GM18511 (cell line): ENCODE results near the gene SPIB.
"Not testable (repeated sequence)": the region's sequence is repeated elsewhere in the genome, so short reads cannot be mapped to it uniquely, and the experiment has no call there.

Source experiments
- ATAC-seq: cut with Tn5 transposase; IDR thresholded peaks from one replicate; pipeline ENCODE4 v1.9.1; 2021; ENCODE audit warnings: mild to moderate bottlenecking, moderate library complexity; ENCODE audit not compliant: unreplicated experiment

SPIB gene

GRCh38 chr19:50465000-50465399 is 46.3 kb downstream of the SPIB start:
- no peak for ATAC-seq

- no peak for ATAC-seq
These were observed 47.4 kb downstream of the SPIB start for GRCh38 chr19:50465986-50466705.

- no peak for ATAC-seq
These were observed 47.9 kb downstream of the SPIB start for GRCh38 chr19:50466706-50467039.

GRCh38 chr19:50467566-50467965 is 48.8 kb downstream of the SPIB start:
- no peak for ATAC-seq

GRCh38 chr19:50468818-50469217 is 50.1 kb downstream of the SPIB start:
- no peak for ATAC-seq

GRCh38 chr19:50473336-50473735 is 54.6 kb downstream of the SPIB start:
- not testable (repeated sequence) for ATAC-seq

- no peak for ATAC-seq
These were observed 56.4 kb downstream of the SPIB start for GRCh38 chr19:50475101-50475568.

GRCh38 chr19:50475736-50476223 is 57.0 kb downstream of the SPIB start:
- peak; percentile 6 for ATAC-seq

GRCh38 chr19:50476224-50476906 is 57.6 kb downstream of the SPIB start, which contains the start of the genes EMC10 and GARIN5A:
Gene EMC10 (plus strand): TSS chr19:50476507. CDS start chr19:50476545, 38 bp downstream.
Gene GARIN5A (minus strand): TSS chr19:50476848. CDS start chr19:50476388, 460 bp downstream.
- ATAC-seq: peak; percentile 77

GRCh38 chr19:50476907-50477238 is 58.1 kb downstream of the SPIB start:
- no peak for ATAC-seq

GRCh38 chr19:50477751-50478515 is 59.2 kb downstream of the SPIB start:
- ATAC-seq: no peak

GRCh38 chr19:50478901-50479715 is 60.4 kb downstream of the SPIB start:
- ATAC-seq: no peak

GRCh38 chr19:50479761-50480251 is 61.1 kb downstream of the SPIB start:
- ATAC-seq: no peak

GRCh38 chr19:50480281-50481111 is 61.8 kb downstream of the SPIB start:
- no peak for ATAC-seq
